HepG2 (cell line): ENCODE data around the gene PCNT. TPM values are rescaled to one million over a fixed set of nuclear protein-coding genes. Genes with fewer than 3 reads are reported as not detected.

Experiments used
- BRF2 ChIP-seq: sonication (generic); formaldehyde crosslinking; IDR thresholded peaks from 2 replicates; pipeline ENCODE4 v1.8.1; 2022; ENCODE audit warnings: mild to moderate bottlenecking, missing genetic modification reagents
- CBFB ChIP-seq: sonication (generic); formaldehyde crosslinking; IDR thresholded peaks from 2 replicates; pipeline ENCODE4 v1.4.0; 2020; ENCODE audit warnings: missing genetic modification reagents
- CEBPG ChIP-seq: IDR thresholded peaks from 2 replicates; pipeline ENCODE4 v1.6.1; 2016
- CHD2 ChIP-seq: IDR thresholded peaks from 2 replicates; pipeline ENCODE4 v1.6.1; 2011; ENCODE audit warnings: low read depth, low read length, improper control_type of control experiment
- ETV6 ChIP-seq: sonication (generic); formaldehyde crosslinking; conservative IDR thresholded peaks from 2 replicates; pipeline ENCODE4 v1.4.0; 2020; ENCODE audit warnings: missing genetic modification reagents
- HDAC2 ChIP-seq: sonication (generic); formaldehyde crosslinking; IDR thresholded peaks from 2 replicates; pipeline ENCODE4 v1.4.0; 2020; ENCODE audit warnings: missing genetic modification reagents
- HINFP ChIP-seq: sonication (generic); formaldehyde crosslinking; IDR thresholded peaks from 2 replicates; pipeline ENCODE4 v1.4.0; 2020; ENCODE audit warnings: low read depth, mild to moderate bottlenecking, missing genetic modification reagents
- HOXA3 ChIP-seq: sonication (generic); formaldehyde crosslinking; IDR thresholded peaks from 2 replicates; pipeline ENCODE4 v1.5.0; 2020; ENCODE audit warnings: missing genetic modification reagents
- NR0B2 ChIP-seq: sonication (generic); formaldehyde crosslinking; IDR thresholded peaks from 2 replicates; pipeline ENCODE4 v1.4.0; 2020; ENCODE audit warnings: mild to moderate bottlenecking, missing genetic modification reagents
- SAFB2 ChIP-seq: sonication (generic); formaldehyde crosslinking; IDR thresholded peaks from 2 replicates; pipeline ENCODE4 v1.5.1; 2020; ENCODE audit warnings: missing genetic modification reagents, low read depth, mild to moderate bottlenecking, borderline replicate concordance
- SIX1 ChIP-seq: sonication (generic); formaldehyde crosslinking; IDR thresholded peaks from 2 replicates; pipeline ENCODE4 v1.4.0; 2020; ENCODE audit warnings: missing genetic modification reagents, borderline replicate concordance
- TFAP4 ChIP-seq: sonication (generic); IDR thresholded peaks from 2 replicates; pipeline ENCODE4 v1.6.1; 2016; ENCODE audit warnings: low read depth, borderline replicate concordance
- THYN1 ChIP-seq: sonication (generic); formaldehyde crosslinking; IDR thresholded peaks from 2 replicates; pipeline ENCODE4 v1.8.1; 2023; ENCODE audit warnings: low read depth, mild to moderate bottlenecking, moderate library complexity, missing genetic modification reagents, borderline replicate concordance
- XRCC5 ChIP-seq: fragments of 200-400 bp; formaldehyde crosslinking; optimal IDR thresholded peaks from 2 replicates; pipeline ENCODE3; 2017; ENCODE audit warnings: mild to moderate bottlenecking, low read length
- ZMYM4 ChIP-seq: sonication (generic); formaldehyde crosslinking; IDR thresholded peaks from 2 replicates; pipeline ENCODE4 v1.8.1; 2023; ENCODE audit warnings: mild to moderate bottlenecking, missing genetic modification reagents
- ZNF225 ChIP-seq: sonication (generic); formaldehyde crosslinking; IDR thresholded peaks from 2 replicates; pipeline ENCODE4 v1.4.0; 2020; ENCODE audit warnings: mild to moderate bottlenecking, missing genetic modification reagents
- ZNF234 ChIP-seq: sonication (generic); formaldehyde crosslinking; conservative IDR thresholded peaks from 2 replicates; pipeline ENCODE4 v1.5.1; 2020; ENCODE audit warnings: mild to moderate bottlenecking, missing genetic modification reagents
- ZNF256 ChIP-seq: sonication (generic); formaldehyde crosslinking; conservative IDR thresholded peaks from 2 replicates; pipeline ENCODE4 v1.4.0; 2020; ENCODE audit warnings: missing genetic modification reagents
- ZNF280D ChIP-seq: sonication (generic); formaldehyde crosslinking; IDR thresholded peaks from 2 replicates; pipeline ENCODE4 v1.5.1; 2020; ENCODE audit warnings: mild to moderate bottlenecking, missing genetic modification reagents
- ZNF790 ChIP-seq: sonication (generic); formaldehyde crosslinking; IDR thresholded peaks from 2 replicates; pipeline ENCODE4 v1.8.0; 2022; ENCODE audit warnings: missing genetic modification reagents, mild to moderate bottlenecking, borderline replicate concordance
- polyA plus RNA-seq, 8 experiments: library from polyadenylated mRNA; depleted of rRNA in 3 of 8; stranded (reverse) in 7 of 8; unstranded in 1 of 8; fragments of >200 nt; fragmentation: Illumina TruSeq in 4 of 8; extraction: Trizol in 4 of 8; gene quantifications; 2 replicates each; pipeline versions ENCODE4 v1.2.1 to v1.2.3, GENCODE V29; 2011 to 2016; ENCODE audit warnings: low read depth in 4 of 8, missing spikeins in 1 of 8, mixed read lengths in 1 of 8; ENCODE audit not compliant: insufficient read depth in 1 of 8
- total RNA-seq, 5 experiments: library from RNA; depleted of rRNA; stranded (reverse); fragments of >200 nt; fragmentation: Illumina TruSeq; extraction: Trizol; gene quantifications; 2 replicates each; pipeline ENCODE4 v1.2.3, GENCODE V29; 2016; ENCODE audit warnings: low read depth in 1 of 5

PCNT gene
- total and polyA plus RNA-seq, 2 of the 13 experiments (the other 11 are each of a cell fraction or from before 2014, with no cell fraction given): 5.6 to 12.4 TPM

- TF ChIP-seq BRF2 (CRISPR knock-in tag) (peak; percentile 96), CEBPG (0 out of 2 replicates have a peak, but pooled peaks have one; percentile 7), THYN1 (peak; percentile 49; the same call in 1 of the 2 replicates), XRCC5 (peak; percentile 47), SIX1 (0 out of 2 replicates have a peak, but pooled peaks have one; percentile 13), ETV6 (CRISPR knock-in tag) (peak; percentile 87), HINFP (CRISPR knock-in tag) (0 out of 2 replicates have a peak, but pooled peaks have one; percentile 10), ZNF280D (peak; percentile 69; the same call in 1 of the 2 replicates), ZNF256 (0 out of 2 replicates have a peak, but pooled peaks have one; percentile 7), NR0B2 (CRISPR knock-in tag) (peak; percentile 81; the same call in 1 of the 2 replicates), ZNF234 (CRISPR knock-in tag) (no peak; the same call in 1 of the 2 replicates), ZNF225 (CRISPR knock-in tag) (peak; percentile 71), TFAP4 (peak; percentile 8; the same call in 1 of the 2 replicates), SAFB2 (CRISPR knock-in tag) (peak; percentile 70; the same call in 1 of the 2 replicates), HDAC2 (CRISPR knock-in tag) (peak; percentile 82), CBFB (peak; percentile 89), ZMYM4 (CRISPR knock-in tag) (peak; percentile 78), CHD2 (peak; percentile 89), ZNF790 (CRISPR knock-in tag) (peak; percentile 25; the same call in 1 of the 2 replicates), HOXA3 (CRISPR knock-in tag) (peak; percentile 82)
These were observed 38.0 kb upstream of the PCNT start, which contains the start of gene YBEY (continued) for GRCh38 chr21:46285761-46286647.
